ENCODE results near the gene OSBPL2.

The OSBPL2 gene

GRCh38 chr20:62309198-62309944, 71.0 kb downstream of the OSBPL2 start:
- Mint-ChIP-seq H3K4me3 (no peak overlapping the region), H3K27ac (no peak overlapping the region)

DNA sequence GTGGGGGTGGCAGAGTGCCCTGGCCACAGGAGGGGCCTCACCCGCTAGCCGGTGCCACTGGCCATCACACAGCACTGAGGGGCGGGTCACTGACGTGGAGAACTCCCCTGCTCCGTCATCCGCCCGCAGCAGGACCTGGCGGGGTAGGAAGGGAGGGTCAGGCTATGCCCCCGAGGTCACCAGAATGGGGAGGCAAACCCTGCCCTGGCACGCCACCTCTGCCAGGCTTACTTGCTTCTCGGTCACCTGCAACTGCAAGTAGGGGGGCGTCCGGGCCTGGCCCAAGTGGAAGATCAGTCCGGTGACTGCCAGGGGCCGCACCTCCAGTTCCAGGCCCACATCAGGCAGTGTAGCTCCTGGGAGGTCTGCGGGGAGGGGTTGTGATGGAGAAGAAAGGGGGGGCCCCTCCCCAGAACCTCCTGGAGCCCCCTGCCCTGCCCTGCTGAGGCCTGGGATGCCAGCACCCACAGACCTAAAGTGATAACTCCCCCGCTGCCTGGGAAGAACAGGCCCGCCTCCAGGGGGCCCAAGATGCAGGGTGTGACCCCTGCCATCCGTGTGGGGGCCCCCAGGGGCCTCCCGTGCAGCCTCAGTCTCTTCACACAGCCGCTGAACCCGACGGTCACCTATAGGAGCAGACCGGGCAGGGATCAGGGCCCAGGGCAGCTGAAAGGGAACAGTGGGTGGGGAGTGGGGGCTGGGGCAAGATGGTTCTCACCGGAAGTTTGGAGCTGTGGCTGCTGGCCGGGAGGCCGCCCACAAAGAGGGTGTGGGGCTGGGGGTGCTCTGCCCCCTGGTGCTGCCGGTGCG, 71.8 kb downstream of the OSBPL2 start:
- no peak for ATAC-seq
- Mint-ChIP-seq H3K27ac (no peak overlapping the region), H3K9me3 (no peaks in the 10 kb centered on the region), H3K4me1 (peaks cover 6% of the 10 kb centered on the region), H3K4me3 (no peak overlapping the region), H3K27me3 (no peaks in the 10 kb centered on the region)
- DNase-seq = no peak

More at GRCh38 chr20:62309198-62309944, 71.0 kb downstream of the OSBPL2 start:
- H3K9me3 Mint-ChIP-seq = no peaks in the 10 kb centered on the region
- H3K27me3 Mint-ChIP-seq = no peaks in the 10 kb centered on the region
- peaks cover 14% of the 10 kb centered on the region for H3K4me1 Mint-ChIP-seq
- ATAC-seq = no peak
- DNase-seq = no peak

GRCh38 chr20:62310757-62311121, 72.4 kb downstream of the OSBPL2 start:
- DNase-seq (no peak), ATAC-seq (no peak)
- Mint-ChIP-seq H3K27me3 (no peaks in the 10 kb centered on the region), H3K4me1 (peaks cover under 1% of the 10 kb centered on the region), H3K27ac (no peak overlapping the region), H3K4me3 (no peak overlapping the region), H3K9me3 (no peaks in the 10 kb centered on the region)

GRCh38 chr20:62311150-62311549, 72.8 kb downstream of the OSBPL2 start:
- Mint-ChIP-seq H3K4me3 (no peak overlapping the region), H3K9me3 (no peaks in the 10 kb centered on the region), H3K27ac (no peak overlapping the region), H3K4me1 (no peaks in the 10 kb centered on the region), H3K27me3 (no peaks in the 10 kb centered on the region)
- DNase-seq (no peak), ATAC-seq (peak; percentile 21)

GRCh38 chr20:62311832-62312661, 73.7 kb downstream of the OSBPL2 start:
- peaks cover 6% of the 10 kb centered on the region for H3K4me1 Mint-ChIP-seq
- H3K27me3 Mint-ChIP-seq = no peaks in the 10 kb centered on the region
- H3K27ac Mint-ChIP-seq = no peak overlapping the region
- ATAC-seq = no peak
- no peak for DNase-seq
- H3K4me3 Mint-ChIP-seq = no peak overlapping the region
- no peaks in the 10 kb centered on the region for H3K9me3 Mint-ChIP-seq

GRCh38 chr20:62312662-62312977, 74.3 kb downstream of the OSBPL2 start:
- Mint-ChIP-seq H3K4me1 (peaks cover 6% of the 10 kb centered on the region), H3K4me3 (no peak overlapping the region), H3K9me3 (no peaks in the 10 kb centered on the region), H3K27me3 (no peaks in the 10 kb centered on the region), H3K27ac (no peak overlapping the region)
- DNase-seq (no peak), ATAC-seq (no peak)

DNA sequence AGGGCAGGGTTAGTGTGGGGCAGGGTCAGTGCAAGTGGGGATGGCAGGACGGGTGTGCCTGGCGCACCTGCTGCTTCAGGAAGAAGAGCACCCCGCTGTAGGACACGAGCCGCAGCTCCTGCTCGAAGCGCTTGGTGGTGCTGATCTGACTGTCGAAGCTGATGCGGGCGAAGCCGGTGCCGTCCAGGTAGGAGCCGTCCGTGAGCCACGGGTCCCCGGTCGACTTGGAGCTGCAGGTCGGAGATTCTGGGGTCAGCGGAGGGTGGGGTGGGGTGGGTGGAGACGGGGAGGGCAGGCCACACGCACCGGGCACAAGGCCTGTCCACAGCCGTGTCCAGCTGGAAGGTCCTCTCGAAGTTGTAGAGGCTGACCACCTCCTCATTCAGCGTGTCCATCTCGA, 74.7 kb downstream of the OSBPL2 start:
- ATAC-seq (no peak), DNase-seq (no peak)
- no peaks in the 10 kb centered on the region for H3K27me3 Mint-ChIP-seq
- no peaks in the 10 kb centered on the region for H3K9me3 Mint-ChIP-seq
- peaks cover 6% of the 10 kb centered on the region for H3K4me1 Mint-ChIP-seq
- no peak overlapping the region for H3K27ac Mint-ChIP-seq
- H3K4me3 Mint-ChIP-seq = no peak overlapping the region

GRCh38 chr20:62313460-62314338, 75.4 kb downstream of the OSBPL2 start:
- peaks cover 6% of the 10 kb centered on the region for H3K4me1 Mint-ChIP-seq

DNA sequence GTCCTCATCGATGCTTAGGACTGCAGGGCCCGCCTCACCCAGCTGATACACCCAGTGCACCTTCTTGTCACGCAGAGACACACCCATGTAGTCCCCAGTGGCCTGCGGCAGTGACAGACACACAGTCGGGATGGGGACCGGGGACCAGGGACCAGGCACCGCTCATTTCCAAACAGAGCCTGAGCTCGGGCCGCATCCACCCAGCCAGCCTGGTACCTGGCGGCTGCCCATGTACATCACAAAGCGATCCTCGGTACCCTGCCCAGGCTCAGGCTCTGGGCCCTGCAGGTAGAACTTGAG, 76.0 kb downstream of the OSBPL2 start:
- ATAC-seq = no peak

More at GRCh38 chr20:62313460-62314338, 75.4 kb downstream of the OSBPL2 start:
- ATAC-seq (no peak), DNase-seq (no peak)
- Mint-ChIP-seq H3K27me3 (no peaks in the 10 kb centered on the region), H3K9me3 (no peaks in the 10 kb centered on the region), H3K4me3 (no peak overlapping the region), H3K27ac (peak overlapping the region in 1 of 2 donors; percentile 42)

GRCh38 chr20:62314711-62315302, 76.5 kb downstream of the OSBPL2 start:
- Mint-ChIP-seq H3K9me3 (no peaks in the 10 kb centered on the region), H3K4me3 (no peak overlapping the region), H3K4me1 (peaks cover 6% of the 10 kb centered on the region), H3K27me3 (no peaks in the 10 kb centered on the region), H3K27ac (no peak overlapping the region)
- no peak for DNase-seq
- no peak for ATAC-seq

More for the DNA sequence above, 76.0 kb downstream of the OSBPL2 start:
- DNase-seq = no peak
- Mint-ChIP-seq H3K27ac (peak overlapping the region in 1 of 2 donors; percentile 42), H3K4me1 (peaks cover 6% of the 10 kb centered on the region), H3K4me3 (no peak overlapping the region), H3K9me3 (no peaks in the 10 kb centered on the region), H3K27me3 (no peaks in the 10 kb centered on the region)

GRCh38 chr20:62315773-62316172, 77.5 kb downstream of the OSBPL2 start:
- ATAC-seq (no peak), DNase-seq (no peak)
- Mint-ChIP-seq H3K4me3 (no peak overlapping the region), H3K4me1 (peaks cover 6% of the 10 kb centered on the region), H3K27ac (no peak overlapping the region), H3K9me3 (no peaks in the 10 kb centered on the region), H3K27me3 (no peaks in the 10 kb centered on the region)

- H3K27ac Mint-ChIP-seq = peak overlapping the region in 1 of 2 donors; percentile 24
- peaks cover 6% of the 10 kb centered on the region for H3K4me1 Mint-ChIP-seq
- H3K9me3 Mint-ChIP-seq = no peaks in the 10 kb centered on the region
- no peak overlapping the region for H3K4me3 Mint-ChIP-seq
- no peak for DNase-seq
- no peaks in the 10 kb centered on the region for H3K27me3 Mint-ChIP-seq
- ATAC-seq = no peak
These were observed 78.2 kb downstream of the OSBPL2 start for GRCh38 chr20:62316331-62317166.

DNA sequence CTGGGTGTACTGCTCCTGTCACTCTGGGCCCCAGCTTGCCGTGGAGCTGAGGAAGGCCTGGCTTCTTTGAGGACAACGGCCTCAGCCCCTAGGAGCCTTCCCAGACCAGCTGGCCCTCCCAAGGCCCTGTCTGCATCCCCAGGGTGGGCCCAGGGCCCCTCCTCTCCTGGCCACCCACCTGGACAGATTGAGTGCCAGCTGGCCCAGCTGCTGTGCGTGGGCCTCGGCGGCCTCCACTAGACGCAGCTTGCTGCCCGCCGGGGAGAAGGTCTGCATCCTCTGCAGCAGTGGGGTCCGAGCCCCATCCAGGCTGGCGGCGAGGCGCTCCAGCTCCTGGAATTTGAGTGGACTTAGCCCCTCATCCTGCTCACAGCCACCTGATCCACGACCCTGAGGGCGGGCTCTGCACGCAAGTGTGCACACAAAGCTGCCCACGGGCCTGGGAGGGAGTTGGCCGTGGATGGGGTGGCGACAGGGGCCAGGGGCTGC, 78.9 kb downstream of the OSBPL2 start:
- Mint-ChIP-seq H3K9me3 (no peaks in the 10 kb centered on the region), H3K4me1 (peaks cover 6% of the 10 kb centered on the region), H3K27ac (no peak overlapping the region), H3K4me3 (no peak overlapping the region), H3K27me3 (no peaks in the 10 kb centered on the region)
- DNase-seq (no peak), ATAC-seq (no peak)

Measured in stimulated activated naive CD8-positive, alpha-beta T cell treated with anti-CD3 and anti-CD28 coated beads, Interleukin-15, amount 100 ng/mL, for 72 hours (primary cell).